Stimulated activated CD8-positive, alpha-beta memory T cell treated with anti-CD3 and anti-CD28 coated beads, Interleukin-7, amount 100 ng/mL, for 48 hours (primary cell): ENCODE measurements around the gene ELMO1.

Experiments
- DNase-seq, 2 donors: peaks; one replicate each; pipeline ENCODE4 v3.0.0-alpha.2; 2020; ENCODE audit warnings: low read depth in 1 of 2; ENCODE audit errors: extremely low read depth in 1 of 2

ELMO1 gene

GRCh38 chr7:37320140-37320847, 128.4 kb downstream of the ELMO1 start:
- no peak for DNase-seq

GRCh38 chr7:37318541-37318940, 130.1 kb downstream of the ELMO1 start:
- DNase-seq: no peak

GRCh38 chr7:37315772-37316715, 132.6 kb downstream of the ELMO1 start:
- DNase-seq: no peak

- DNase-seq: no peak
These were observed 136.1 kb downstream of the ELMO1 start for GRCh38 chr7:37312608-37313007.

- no peak for DNase-seq
These were observed 137.3 kb downstream of the ELMO1 start for GRCh38 chr7:37311355-37311754.

GRCh38 chr7:37310327-37311080, 138.2 kb downstream of the ELMO1 start:
- no peak for DNase-seq

GRCh38 chr7:37309493-37309892, 139.2 kb downstream of the ELMO1 start:
- no peak for DNase-seq

- no peak for DNase-seq
These were observed 143.7 kb downstream of the ELMO1 start for GRCh38 chr7:37304921-37305320.

GRCh38 chr7:37297546-37297945, 151.1 kb downstream of the ELMO1 start:
- DNase-seq: no peak

- no peak for DNase-seq
These were observed 153.3 kb downstream of the ELMO1 start for GRCh38 chr7:37295401-37295800.

- DNase-seq: no peak
These were observed 157.9 kb downstream of the ELMO1 start for GRCh38 chr7:37290731-37291130.

GRCh38 chr7:37289781-37290180, 158.9 kb downstream of the ELMO1 start:
- no peak for DNase-seq

- no peak for DNase-seq
These were observed 159.3 kb downstream of the ELMO1 start for GRCh38 chr7:37289367-37289766.

GRCh38 chr7:37287131-37287855, 161.4 kb downstream of the ELMO1 start:
- DNase-seq: no peak

GRCh38 chr7:37286454-37286832, 162.2 kb downstream of the ELMO1 start:
- DNase-seq: no peak

GRCh38 chr7:37285706-37286453, 162.8 kb downstream of the ELMO1 start:
- DNase-seq: no peak

GRCh38 chr7:37284805-37285231, 163.8 kb downstream of the ELMO1 start:
- no peak for DNase-seq

GRCh38 chr7:37284285-37284684, 164.4 kb downstream of the ELMO1 start:
- no peak for DNase-seq

GRCh38 chr7:37283716-37284115, 164.9 kb downstream of the ELMO1 start:
- no peak for DNase-seq

- no peak for DNase-seq
These were observed 165.7 kb downstream of the ELMO1 start for GRCh38 chr7:37282927-37283326.
